AG08396 (cell line): Measurements from ENCODE around the gene JMJD8.

Source experiments
- DNase-seq: peaks from one replicate; pipeline ENCODE4 v3.0.0; 2012; ENCODE audit warnings: low spot score, mixed read lengths

JMJD8 gene

DNA sequence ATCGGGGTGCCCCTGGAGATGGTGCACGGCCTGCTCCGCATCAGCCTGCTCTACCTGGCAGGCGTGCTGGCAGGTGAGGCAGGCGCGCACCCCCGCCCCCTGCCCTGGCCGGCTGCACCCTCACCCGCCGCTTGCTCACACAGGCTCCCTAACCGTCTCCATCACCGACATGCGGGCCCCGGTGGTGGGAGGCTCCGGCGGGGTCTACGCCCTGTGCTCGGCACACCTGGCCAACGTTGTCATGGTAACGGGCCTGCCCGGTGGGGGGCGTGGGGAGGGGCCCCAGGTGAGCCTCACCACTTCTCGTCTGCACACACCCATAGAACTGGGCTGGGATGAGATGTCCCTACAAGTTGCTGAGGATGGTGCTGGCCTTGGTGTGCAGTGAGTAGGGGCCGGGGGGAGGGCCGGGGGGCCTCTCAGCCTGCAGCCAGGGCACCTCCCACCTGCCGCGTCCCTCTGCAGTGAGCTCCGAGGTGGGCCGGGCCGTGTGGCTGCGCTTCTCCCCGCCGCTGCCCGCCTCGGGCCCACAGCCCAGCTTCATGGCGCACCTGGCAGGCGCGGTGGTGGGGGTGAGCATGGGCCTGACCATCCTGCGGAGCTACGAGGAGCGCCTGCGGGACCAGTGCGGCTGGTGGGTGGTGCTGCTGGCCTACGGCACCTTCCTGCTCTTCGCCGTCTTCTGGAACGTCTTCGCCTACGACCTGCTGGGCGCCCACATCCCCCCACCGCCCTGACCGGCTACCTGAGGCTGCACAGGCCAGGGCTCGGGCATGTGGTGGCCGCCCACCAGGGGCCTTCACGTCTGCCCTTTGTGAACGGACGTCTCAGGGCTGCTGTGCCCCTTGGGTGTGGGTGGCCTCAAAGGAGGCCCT, 6.6 kb downstream of the JMJD8 start:
- DNase-seq, result no peak

DNA sequence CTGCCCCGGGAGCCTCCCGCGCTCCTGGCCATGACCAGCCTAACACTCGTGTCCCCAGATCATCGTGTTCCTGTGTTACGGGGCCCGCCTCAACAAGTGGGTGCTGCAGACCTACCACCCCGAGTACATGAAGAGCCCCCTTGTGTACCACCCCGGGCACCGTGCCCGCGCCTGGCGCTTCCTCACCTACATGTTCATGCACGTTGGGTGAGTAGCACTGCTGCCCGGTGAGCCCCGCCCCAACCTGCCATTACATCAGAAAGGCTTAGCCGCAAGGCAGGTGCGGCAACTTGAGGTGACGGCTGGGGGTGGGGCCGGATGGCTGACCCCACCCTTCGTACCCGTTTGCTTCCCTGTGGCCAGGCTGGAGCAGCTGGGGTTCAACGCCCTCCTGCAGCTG, 7.2 kb downstream of the JMJD8 start:
- DNase-seq, result no peak

DNA sequence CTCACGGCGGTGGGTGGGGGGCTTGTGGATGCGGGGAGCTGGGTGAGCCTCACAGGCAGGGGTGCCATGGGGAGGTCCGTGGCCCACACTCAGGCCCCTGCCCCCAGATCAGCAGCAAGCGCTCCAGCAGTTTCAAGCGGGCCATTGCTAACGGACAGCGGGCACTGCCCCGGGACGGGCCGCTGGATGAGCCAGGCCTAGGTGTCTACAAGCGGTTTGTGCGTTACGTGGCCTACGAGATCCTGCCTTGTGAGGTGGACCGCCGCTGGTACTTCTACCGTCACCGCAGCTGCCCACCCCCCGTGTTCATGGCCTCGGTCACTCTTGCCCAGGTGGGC, 7.6 kb downstream of the JMJD8 start:
- no peak for DNase-seq

DNA sequence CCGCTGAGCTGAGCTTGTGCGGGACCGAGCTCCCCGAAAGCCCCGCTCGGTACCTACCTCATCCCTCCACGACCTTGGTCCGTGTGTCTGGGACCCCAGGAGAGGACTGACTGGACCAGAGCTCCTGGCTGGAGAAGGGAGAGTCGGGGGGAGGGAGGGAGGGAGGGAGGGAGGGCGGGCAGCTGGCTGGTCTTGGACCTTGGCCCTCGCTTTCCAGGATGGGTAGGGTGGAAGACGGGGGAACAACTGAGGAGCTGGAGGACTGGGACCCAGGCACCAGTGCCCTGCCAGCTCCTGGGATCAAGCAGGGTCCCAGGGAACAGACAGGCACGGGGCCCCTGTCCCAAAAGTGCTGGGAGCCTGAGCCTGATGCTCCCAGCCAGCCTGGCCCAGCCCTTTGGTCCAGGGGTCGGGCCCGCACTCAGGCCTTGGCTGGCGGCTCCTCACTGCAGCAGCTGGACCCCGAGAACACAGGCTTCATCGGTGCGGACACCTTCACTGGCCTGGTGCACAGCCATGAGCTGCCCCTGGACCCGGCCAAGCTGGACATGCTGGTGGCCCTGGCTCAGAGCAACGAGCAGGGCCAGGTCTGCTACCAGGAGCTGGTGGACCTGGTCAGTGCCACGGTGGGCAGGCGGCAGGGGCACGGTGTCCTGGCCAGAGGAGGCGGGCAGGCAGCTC, 8.1 kb downstream of the JMJD8 start:
- DNase-seq, result no peak

DNA sequence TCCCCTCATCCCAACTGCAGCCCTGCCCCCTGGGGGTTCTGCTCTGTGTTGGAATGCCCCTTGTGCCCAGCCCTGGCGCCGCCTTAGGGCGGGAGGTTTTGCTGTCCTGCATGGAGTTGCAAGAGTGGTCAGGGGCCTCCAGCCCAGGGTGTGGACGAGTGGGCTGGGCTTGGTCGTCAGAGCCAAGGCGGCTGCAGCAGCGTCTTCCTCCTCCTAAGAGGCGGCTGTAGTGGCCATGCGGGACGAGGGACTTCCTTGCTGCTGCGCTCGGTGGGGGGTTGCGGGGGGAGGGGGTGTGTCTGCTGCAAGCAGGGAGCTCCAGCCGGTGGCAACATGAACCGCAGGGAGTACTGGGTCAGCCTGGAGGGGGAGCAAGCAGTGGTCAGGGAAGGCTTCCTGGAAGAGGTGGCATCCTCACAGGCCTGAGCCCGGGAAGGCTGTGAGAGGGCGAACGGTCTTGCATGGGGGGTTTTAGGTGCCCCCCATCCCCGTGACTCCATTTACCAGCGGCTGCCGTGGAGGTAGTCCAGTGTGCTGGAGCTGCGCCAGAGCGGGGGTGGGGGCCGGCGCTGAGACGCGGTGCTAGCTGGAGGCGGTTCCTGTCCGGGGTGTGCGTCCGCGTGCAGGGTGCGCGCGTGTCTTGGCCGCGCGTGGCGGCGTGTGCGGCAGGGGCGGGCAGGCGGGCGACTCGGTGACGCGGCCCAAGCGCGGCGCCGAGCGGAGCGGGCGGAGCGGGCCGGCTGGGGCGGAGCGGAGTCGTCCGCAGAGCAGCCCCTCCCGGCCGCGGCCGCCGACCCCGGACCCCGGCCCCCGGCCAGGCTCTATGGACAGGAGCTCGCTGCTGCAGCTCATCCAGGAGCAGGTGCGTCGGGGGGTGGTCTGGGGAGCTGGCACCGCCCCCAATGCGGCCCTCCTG, 8.9 kb downstream of the JMJD8 start, which contains the start of gene RHBDL1:
RHBDL1 (plus strand) TSS at position 704 of the 916 bp plus-strand sequence; CDS start at position 824, 120 bp downstream.
- DNase-seq, result peak; percentile 65

DNA sequence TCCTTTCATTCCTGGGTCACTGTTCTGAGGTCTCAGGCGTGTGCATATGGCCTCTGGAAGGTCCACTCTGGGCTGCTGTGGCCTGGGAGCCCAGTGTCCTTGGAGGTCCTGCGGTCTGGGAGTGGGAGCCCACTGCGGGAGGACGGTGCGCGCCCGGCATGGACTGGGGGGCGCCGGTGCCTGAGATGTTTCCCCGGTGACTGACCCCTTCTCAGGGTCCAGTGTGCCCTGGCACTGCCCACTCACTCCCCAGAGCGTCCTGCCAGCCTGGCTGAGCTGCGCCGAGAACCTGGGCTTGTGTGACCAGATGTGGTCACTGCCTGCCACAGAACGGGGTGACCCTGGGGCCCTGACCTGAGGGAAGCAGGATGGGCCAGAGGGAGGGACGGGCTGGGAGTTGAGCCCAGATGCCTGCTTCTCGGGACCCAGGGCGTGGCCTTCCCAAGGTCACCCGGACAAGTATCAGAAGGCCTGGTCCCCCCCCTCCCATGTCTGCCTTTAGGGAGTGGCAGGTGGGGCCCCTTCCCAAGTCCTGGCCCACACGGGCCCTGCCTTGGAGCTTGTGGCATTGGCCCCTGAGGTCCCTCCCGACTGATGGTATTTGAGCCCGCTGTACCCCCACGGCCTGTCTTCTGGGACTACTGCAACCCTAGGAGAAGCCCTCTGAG, 9.8 kb downstream of the JMJD8 start:
- DNase-seq, result no peak

DNA sequence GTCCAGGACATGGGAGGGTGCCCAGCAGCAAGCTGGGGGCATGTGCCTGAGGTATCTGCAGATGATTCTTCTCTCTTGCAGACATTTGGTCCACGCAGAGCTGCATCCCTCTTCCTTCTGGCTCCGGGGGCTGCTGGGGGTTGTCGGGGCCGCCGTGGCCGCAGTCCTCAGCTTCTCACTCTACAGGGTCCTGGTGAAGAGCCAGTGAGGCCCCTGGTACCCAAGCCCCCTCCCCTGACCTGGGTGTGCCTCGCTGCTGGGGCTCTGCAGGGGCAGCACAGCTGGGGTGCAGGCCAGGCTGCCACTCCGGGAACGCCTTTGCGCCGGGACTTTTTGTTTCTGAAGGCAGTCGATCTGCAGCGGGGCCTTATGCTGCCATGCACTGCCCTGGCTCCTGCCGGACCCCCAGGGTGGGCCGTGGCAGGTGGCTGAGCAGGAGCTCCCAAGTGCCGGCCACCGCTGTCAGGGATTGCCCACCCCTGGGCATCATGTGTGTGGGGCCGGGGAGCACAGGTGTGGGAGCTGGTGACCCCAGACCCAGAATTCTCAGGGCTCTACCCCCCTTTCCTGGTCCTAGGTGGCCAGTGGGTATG, 10.6 kb downstream of the JMJD8 start:
- no peak for DNase-seq

DNA sequence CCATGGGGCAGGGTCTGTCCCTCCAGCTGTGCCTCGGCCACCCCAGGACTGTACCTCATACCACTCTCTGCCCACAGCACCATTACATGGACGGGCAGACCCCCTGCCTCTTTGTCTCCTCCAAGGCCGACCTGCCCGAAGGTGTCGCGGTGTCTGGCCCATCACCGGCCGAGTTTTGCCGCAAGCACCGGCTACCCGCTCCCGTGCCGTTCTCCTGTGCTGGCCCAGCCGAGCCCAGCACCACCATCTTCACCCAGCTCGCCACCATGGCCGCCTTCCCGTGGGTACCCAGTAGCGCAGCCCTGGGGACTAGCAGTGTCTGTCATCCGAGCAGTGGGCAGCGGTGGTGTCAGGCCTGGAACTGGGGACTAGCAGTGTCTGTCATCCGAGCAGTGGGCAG, 11.3 kb downstream of the JMJD8 start:
- no peak for DNase-seq

DNA sequence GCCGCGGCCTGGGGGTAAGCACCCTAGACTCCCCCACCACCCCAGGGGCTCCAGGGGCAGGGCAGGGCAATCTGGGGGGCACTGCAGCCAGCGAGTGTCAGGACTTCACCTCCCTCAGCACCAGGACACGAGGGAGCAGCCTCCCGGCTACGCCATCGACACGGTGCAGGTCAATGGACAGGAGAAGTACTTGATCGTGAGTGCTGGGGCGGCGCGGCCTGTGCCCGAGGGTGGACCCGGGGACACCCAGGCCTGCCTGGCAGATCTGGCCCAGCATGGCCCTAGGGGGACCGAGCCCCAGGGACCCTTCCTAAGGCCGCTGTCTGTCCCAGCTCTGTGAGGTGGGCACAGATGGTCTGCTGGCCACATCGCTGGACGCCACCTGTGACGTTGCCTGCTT, 11.8 kb downstream of the JMJD8 start:
- no peak for DNase-seq

DNA sequence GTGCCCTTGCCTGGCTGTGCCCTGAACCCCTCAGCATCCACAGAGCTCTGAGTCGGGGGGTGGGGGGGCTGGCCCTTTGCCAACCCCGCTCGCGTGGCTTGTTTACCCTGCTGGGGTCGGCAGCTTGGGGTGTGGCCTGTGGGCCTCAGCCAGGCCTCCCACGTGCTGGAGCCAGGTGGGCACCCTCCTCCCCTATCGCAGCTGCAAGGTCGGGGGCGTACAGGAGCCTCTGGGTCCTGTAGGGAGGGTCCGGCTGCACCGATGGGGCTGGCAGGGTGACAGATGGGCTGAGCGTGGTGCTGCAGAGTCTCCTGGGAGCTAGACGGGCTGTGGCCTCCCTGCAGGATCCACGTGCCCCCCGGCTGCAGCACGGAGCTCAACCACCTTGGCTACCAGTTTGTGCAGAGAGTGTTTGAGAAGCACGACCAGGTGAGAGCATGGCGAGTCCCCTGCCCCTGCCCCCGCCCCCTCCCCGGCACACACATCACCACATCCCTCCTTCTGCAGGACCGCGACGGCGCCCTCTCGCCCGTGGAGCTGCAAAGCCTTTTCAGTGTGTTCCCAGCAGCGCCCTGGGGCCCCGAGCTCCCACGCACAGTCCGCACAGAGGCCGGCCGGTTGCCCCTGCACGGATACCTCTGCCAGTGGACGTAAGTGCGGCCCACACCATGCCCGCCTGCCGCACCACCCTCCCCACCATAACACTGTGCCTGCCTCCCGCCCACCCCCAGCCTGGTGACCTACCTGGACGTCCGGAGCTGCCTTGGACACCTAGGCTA, 12.6 kb downstream of the JMJD8 start:
- DNase-seq, result no peak

DNA sequence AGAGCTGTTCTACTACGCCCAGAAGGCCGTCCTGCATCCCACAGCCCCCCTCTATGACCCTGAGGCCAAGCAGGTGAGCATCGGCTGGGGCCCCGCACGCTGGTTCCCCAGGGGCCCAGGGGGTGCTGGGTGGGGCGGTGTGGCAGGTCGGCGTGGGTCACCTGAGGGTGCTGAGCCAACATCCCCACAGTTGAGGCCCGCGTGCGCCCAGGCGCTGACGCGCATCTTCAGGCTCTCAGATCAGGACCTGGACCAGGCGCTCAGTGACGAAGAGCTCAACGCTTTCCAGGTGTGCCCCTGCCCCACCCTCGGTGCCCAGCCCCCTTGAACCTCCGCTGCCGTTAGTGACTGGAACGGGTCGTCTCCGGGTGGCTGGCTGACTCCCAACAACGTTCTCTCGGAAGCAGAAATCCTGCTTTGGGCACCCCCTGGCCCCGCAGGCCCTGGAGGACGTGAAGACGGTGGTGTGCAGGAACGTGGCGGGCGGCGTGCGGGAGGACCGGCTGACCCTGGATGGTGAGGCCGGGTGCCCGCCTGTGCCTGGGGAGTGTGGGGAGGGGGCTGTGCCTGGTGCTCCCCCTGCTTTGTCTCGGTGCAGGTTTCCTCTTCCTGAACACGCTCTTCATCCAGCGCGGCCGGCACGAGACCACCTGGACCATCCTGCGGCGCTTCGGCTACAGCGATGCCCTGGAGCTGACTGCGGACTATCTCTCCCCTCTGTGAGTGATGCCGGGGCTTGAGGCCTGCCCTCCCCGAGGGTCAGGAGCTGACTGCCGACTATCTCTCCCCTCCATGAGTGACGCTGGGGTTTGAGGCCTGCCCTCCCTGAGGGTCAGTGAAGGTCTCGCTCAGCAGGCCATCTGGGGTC, 13.4 kb downstream of the JMJD8 start:
- no peak for DNase-seq

DNA sequence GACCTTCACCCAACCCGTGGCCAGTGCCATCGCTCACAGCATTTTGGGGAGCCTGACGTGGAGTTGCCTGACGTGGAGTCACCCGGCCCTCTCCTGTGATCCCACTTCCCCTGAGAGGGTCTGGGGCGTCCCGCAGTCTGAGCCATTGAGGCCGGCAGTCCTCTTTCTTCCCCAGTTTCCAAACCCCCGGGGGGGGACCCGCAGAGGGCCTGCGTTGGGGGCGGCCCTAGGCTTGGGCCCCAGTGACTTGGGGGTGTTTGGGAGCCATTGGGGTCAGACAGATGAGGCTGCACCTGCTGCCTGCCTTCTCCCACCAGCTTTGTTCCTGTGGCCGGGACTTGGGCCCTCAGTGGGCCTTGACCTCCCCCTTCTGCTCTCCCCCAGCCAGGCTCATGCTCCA, 14.5 kb downstream of the JMJD8 start:
- no peak for DNase-seq

DNA sequence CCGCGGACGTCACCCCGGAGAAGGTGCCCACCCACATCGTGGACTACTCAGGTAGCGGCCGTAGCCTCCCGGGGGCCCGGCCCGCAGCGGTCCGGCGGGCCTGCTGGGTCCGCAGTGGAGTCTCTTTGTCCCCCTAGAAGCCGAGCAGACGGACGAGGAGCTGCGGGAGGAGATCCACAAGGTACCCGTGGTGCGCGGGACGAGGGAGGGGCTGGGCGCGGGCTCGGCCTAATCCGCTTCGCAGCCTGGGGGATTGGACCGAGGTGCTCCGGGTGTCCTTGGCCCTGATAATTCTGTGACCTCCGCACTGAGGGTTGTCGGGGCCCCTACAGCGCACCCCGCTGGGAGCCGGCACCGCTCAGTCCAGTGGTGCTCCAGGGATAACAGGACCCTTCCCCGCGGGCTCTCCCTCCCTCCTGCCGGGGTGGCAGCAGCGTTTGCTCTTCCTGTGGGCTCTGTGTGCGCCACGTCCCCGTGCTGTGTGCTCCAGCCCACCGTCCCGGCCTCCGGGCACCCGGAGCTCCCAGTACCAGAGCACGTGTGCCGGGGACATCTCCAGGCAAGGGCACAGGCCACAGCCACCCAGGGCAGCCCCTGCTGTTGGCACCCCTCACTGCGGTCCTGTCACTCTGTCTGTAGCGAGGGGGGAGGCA, 15.5 kb downstream of the JMJD8 start:
- no peak for DNase-seq

DNA sequence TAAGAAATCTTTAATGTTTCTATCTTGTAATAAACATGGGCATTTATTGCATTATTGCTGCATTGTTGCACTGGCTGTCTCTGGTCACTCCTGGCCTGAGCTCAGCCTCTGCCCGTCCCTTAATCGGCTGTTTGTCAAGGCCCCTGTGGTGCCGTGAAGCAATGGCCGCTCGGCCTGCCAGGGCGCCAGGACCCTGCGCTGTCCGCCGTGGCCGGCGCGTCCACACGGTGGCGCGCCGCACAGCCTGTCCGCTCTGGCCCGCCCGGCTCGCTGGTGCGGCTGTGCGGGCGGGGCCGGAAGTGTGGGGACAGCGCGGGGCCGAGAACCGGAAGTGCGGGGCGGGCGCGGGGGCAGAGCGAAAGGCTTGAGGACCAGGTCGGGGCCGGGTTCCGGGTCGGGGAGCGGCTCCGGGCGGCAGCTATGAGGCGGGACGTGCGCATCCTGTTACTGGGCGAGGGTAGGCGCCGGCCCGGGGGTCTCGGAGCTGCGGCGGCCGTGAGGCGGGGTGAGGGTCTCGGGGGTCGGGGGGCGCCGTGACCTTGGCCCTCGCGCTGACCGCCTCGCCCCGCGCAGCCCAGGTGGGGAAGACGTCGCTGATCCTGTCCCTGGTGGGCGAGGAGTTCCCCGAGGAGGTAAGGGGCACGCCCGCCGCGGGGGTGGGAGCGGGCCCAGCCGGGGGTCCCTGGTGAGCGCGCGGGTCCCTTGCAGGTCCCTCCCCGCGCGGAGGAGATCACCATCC, 16.2 kb downstream of the JMJD8 start, which contains the start of gene RHOT2:
RHOT2 (plus strand) TSS at position 353 of the 739 bp plus-strand sequence; CDS start at position 421, 68 bp downstream.
- peak; percentile 95 for DNase-seq

DNA sequence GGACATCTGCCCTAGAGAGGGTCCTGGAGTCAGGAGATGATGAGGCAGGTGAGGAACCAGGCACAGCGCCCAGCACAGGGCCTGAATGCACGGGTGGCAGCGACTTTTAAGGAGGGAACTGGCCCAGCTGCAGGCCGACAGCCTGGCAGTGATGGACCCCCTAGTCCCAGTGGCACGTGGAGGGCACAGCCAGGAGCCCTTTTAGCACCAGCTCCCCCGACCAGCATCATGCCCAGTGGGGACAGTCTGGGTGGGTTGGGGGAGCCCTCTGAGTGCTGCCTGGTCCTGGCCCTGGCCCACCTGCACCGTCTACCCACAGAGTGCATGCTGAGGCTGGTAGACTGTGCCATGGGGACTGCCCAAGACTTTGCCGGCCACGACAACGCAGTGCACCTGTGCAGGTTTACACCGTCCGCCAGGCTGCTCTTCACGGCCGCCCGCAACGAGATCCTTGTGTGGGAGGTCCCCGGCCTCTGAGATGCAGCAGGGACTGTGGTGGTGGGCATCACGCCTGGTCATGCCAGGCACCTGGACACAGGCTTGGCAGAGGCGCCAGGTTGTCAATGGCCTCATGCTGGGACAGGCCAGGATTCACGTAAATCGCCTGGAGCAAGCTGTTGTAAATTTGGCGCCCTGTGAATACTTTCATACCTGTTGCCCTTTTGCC, 16.9 kb downstream of the JMJD8 start:
- no peak for DNase-seq

DNA sequence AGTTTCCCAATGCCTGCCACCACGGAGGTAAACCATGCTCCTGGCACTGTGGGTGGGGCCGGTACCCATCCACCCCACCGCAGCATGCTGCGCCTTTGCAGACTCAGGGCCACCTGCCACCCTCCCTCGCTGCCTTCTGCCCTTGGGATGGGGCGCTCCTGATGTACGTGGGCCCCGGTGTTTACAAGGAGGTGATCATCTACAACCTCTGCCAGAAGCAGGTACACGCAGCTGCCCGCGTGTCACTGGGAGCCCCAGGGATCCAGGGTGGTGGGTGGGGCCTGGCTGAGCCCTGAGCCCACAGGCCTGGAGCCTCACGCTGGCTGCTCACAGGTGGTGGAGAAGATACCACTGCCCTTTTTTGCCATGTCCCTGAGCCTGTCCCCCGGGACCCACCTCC, 17.6 kb downstream of the JMJD8 start:
- no peak for DNase-seq

DNA sequence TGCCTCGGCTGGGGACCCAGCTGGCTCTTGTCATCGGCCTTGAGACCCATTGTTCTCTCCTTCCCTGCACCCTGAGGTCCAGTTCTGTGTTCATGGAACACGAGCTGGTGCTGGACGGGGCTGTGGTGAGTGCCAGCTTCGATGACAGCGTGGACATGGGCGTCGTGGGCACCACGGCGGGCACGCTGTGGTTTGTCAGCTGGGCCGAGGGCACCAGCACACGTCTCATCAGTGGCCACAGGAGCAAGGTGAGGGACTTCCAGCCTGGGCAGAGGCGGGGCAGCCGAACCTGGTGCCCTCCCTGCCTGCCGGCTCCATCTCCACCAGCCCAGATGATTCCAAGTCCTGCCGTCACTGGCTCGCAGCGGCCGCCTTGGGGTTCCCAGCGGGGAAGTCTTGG, 21.5 kb downstream of the JMJD8 start:
- DNase-seq, result no peak

DNA sequence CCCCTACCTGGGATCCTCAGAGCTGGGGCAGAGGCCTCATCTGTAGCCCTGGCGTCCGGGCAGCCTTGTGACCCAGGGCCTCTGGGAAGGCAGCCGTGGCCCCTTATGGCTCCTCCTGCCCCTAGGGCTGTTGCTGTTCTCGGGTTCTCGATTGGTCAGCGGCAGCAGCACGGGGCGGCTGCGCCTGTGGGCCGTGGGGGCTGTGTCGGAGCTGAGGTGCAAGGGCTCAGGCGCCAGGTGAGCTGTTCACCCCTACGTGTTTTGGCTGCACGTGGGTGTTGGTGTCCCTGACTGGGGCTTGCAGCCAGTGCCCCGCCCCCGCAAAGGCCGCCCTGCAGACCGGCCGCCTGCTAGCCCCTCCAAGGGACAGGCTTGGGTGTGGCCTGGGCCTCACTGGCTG, 22.0 kb downstream of the JMJD8 start:
- DNase-seq, result no peak
